ENCODE measurements around the gene FLACC1.
"Not testable (repeated sequence)": the region's sequence is repeated elsewhere in the genome, so short reads cannot be mapped to it uniquely, and the experiment has no call there.

The FLACC1 gene

DNA sequence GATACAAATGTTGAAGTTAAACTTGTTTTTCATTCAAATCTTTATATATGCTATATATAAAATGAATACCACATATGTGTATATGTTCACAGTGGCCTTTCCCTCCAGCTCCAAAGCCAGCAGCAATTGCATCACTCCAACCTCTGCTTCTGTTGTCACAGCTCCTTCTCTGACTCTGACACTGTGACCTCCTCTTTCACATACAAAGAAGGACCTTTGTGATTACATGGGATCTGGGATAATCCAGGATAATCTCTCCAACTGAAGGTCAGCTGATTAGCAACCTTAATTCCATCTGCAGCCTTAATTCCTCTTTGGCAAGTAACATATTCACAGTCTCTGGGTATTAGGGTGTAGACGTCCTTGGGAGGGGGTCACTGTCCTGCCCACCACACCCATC is 8.4 kb downstream of the FLACC1 start:
- no peak for DNase-seq

DNA sequence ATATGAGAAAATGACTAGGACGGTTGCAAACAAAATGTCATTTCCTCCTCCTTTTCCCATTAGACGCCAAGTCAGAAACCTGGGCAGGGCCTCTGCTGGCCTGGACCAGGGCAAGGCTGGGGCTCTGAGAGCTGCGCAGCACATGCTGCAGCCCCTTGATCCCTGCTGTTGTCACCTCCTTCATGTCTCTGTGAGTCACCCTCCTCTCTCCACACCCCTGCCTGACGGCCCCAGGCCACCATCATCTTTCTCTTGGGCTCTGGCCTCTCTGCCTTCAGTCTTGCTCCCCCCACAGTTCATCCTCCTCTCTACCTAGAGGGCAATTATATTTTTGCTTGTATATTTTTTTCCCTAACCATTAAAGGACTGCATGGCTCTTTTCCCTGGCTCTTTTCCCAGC is 10.0 kb downstream of the FLACC1 start:
- no peak for DNase-seq

DNA sequence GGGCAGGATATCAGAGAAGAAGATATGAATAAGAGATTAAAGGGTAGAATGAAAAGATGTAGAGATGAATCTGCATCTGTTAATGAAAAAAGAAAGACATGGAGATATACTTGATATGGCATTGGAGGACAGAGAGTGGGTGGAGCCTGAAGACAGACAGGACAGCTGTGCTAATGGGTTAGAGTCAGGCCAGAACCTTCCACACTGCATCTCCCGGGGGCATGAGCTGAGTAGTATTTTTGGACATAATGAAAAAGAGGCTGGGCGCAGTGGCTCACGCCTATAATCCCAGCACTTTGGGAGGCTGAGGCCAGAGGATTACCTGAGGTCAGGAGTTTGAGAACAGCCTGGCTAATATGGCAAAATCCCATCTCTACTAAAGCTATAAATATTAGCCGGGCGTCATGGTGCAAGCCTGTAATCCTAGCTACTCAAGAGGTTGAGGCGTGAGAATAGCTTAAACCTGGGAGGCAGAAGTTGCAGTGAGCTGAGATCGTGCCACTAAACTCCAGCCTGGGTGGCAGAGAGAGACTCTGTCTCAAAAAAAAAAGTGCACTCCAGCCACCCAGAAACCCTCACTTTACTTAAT is 11.4 kb downstream of the FLACC1 start:
- DNase-seq: no peak

DNA sequence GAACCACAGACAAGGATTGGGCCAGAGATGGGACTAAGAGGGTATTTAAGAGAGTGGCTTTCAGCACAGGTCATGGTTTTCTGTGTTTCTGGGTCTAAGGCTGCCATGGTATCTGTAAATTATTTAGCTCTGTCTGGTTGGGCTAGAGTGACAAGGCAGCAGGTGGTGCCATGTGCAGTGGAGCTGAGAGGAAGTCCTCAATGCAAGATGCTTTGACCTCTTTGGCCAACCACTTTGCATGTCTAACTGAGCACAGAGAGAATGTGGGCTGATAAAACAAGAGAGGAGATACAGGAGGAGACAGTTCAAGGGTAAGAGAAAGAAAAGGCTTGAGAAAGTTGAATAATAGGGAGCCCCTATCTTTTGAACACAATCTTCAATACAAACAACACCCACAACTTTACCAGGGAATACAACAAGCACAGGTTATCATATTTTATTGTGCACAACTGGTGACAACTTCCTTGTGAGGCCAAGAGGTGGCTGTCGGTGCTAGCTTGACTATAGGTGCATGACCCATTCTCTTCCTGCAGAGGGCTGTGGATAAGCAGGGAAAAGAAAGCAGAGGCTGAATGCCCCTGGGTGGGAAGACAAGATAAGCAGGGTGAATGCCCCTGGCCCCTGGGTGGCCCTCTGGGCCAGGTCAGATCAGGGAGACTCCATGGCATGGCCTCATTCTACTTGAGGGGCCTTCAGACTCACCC is 12.3 kb downstream of the FLACC1 start:
- no peak for DNase-seq

DNA sequence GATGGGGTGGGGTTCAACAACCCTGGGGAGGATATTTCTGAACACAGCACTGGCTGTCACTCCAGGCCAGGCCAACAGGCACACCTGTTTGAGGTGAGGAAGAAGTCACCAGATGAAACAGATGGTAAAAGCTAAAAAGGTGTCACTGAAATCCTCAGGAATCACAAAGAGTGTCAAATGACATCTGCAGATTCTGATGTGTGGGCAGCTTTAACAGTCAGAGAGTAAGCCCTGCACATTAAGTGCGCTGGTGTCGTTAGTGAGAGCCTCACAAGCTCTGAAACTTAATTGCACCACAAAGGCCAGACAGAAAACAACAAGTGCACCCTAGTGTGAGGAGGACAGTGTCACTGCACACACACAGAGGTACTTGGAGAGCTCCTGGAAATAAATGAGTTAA is 13.6 kb downstream of the FLACC1 start:
- DNase-seq: no peak

DNA sequence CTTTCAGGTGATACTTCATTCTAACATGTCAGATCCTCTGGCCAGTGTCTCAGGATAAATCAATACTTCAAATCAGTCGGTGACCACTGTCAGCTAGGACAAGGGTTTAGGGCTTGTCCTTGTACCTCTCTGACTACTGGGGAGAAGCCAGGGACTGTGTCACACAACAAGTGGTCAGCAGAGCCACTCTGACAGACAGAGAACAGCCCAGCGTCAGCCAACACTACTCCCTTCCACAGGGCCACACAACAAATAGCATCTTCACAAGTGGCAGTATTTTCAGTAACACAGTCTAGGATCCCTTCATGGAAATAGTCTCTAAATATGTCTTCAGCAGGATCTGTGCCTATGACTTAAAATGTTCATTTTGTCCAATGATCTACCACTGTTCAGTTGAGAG is 14.2 kb downstream of the FLACC1 start:
- DNase-seq: no peak

DNA sequence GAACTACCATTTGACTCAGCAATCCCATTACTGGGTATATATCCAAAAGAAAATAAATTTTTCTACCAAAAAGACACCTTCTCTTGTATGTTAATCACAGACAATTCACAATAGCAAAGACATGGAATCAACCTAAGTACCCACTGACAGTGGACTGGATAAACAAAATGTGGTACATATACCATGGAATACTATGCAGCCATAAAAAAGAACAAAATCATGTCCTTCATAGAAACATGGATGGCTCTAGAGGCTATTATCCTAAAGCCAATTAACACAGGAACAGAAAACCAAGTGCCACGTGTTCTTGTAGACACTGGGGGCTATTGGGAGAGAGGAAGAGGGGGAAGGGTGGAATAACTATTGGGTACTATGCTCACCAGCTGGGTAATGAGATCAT is 27.7 kb downstream of the FLACC1 start:
- DNase-seq: no peak

DNA sequence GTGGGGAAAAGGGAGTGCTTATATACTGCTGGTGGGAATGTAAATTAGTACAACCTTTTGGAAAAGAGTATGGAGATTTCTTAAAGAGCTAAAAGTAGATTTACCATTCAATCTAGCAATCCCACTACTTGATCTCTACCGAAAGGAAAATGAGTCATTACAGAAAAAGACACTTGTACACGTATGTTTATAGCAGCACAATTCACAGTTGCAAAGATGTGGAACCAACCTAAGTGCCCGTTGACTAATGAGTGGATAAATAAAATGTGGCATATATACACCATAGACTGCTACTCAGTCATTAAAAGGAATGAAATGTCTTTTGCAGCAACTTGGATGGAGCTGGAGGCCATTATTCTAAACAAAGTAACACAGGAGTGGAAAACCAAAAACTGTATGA is 29.5 kb downstream of the FLACC1 start:
- DNase-seq: no peak

DNA sequence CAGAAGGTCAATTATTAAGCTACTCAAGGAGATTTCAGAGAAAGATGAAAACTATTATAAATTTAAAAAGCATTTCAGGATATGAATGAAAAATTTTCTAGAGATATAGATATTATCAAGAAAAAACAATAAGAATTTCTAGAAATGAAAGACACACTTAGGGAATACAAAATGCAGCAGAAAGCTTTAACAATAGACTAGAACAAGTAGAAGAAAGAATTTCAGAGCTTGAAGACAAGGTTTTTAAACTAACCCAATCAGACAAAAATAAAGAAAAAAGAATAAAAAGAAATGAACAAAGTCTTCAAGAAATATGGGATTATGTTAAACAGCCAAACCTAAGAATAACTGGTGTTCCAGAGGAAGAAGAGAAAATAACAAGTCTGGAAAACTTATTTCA is 34.4 kb downstream of the FLACC1 start:
- DNase-seq: no peak

DNA sequence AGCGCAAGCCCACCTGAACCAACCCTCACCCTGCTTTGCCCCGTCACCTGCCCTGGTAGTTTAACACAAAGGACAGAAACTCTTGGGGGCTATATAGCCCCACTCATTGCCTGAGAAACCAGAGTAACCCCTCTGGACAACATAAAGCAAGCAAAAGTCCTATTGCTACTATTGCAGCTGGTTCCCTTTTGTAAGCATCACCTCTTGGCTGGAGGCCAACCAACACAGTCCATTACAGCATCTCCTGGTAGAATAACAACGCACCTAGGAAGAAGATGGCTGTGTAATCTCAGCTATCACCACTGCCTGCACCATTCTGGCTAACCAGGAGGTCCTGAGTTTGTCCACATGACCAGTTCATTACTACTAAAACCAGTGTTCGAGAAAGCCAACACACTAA is 36.4 kb downstream of the FLACC1 start:
- no peak for DNase-seq

DNA sequence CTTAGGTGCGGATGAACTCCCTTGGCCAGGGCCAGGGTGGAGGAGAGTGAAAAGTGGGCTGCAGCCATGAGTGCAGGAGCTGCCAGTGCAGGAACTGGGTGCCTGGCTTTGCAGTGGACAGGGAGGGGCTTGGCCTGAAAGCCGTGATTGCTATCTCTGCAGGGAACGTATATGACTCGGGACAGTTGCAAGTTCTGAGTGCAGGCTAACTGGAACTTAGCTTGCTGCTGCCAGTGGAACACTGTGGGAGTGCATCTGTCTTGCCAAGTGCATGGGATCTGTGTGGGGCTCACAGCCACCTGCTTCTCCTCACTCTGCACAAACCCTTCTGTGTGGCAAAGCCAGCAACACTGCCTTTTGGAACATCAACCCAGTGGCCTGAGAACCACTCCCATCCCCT is 36.9 kb downstream of the FLACC1 start:
- DNase-seq: no peak

DNA sequence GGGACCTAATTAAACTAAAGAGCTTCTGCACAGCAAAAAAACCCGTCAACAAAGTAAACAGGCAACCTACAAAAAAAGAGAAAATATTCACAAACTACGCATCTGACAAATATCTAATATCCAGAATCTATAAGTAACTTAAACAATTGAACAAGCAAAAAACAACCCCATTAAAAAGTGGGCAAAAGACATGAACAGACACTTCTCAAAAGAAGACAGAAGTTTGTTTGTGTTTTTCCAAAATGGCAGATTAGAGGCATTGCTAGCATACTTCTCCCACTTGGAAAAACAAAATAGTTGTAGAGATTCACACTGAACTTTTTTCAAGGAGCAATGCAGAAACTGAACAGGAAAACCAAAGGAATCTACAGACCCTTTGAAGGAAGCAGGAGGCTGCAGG is 37.6 kb downstream of the FLACC1 start:
- no peak for DNase-seq

DNA sequence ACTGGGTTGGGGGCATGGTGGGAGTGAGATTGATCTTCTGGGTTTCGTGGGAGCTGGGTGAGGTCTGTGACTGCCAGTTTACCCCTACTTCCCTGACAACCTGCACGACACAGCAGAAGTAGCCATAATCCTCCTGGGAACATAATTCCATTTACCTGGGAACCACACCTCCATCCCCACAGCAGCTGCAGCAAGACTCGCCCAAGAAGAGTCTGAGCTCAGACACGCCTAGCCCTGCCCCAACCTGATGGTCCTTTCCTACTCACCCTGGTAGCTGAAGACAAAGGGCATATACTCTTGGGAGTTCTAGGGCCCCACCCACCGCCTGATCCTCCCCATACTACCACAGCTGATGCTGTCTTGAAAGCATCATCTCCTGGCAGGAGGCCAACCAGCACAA is 43.8 kb downstream of the FLACC1 start:
- DNase-seq: no peak

DNA sequence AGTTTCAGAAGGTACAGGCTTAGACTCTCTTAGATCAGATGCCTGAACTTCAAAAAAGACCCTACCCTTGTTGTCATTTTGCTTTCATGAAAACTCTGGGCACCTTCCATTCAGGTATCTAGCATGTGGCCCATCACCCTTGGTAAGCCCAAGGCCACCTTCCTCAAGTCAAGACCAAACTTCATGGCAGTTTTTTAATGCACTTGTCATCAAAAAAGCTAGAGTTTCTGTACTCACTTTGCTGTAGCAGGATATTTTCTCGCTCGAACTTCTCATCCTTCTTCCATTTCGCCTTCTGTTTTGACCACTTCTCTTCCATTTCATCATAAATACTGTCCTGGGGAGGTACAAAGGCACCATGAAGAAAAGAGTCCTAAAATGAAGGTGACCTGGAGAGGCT is 48.2 kb downstream of the FLACC1 start:
- no peak for DNase-seq

DNA sequence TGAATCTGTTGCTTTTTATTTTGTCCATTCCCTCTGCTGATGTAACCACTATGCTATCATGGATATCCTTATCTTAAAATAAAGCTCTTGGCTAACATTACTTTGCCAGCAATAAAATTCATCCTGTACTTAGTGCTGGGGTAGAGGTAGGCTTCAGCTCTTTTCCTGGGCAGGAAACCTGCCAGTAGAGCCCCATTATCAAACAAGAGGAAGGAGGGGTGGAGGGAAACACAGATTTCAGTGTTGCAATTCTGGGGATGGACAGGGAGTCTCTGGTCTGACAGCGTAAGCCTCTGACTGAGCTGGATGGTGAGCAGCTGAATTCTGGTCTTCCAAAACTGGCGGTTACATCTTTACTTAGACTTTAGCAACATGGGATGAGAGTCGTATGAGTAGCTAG is 49.3 kb downstream of the FLACC1 start:
- DNase-seq: no peak

DNA sequence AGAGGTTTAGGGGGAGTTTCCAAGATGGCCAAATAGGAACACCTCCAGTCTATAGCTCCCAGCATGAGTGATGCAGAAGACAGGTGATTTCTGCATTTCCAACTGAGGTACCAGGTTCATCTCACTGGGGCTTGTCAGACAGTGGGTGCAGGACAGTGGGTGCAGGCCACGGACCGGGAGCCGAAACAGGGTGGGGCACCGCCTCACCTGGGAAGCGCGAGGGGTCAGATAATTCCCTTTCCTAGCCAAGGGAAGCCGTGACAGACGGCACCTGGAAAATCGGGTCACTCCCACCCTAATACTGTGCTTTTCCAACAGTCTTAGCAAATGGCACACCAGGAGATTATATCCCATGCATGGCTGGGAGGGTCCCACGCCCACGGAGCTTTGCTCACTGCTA is 57.2 kb downstream of the FLACC1 start:
- not testable (repeated sequence) for DNase-seq

DNA sequence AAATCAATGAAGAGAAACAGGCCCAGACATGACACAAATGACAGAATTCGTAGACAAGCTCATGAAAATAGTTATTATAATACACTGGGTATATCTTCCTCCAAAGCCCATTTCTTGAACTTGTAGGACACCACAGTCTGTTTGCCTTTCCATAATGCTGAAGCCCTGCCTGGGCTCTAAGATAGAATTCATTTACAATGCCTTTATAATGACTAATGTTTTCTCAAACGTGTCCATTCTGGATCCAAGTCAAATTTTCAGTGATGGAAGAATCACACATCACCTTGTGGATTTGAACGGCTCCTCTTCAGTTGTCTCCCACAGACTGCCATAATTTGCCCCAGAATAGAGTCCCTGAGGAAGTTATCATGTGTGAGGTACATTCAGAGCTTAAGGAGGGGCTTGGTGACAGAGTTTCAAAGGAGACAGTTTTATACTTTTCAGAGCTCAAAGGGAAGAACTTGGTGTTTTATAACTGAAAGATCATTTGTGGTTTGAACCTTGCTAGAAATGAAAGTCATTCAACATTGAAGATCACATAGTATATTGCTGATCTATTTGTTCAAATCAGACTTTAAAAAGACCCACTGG is 58.6 kb downstream of the FLACC1 start:
- DNase-seq: no peak

DNA sequence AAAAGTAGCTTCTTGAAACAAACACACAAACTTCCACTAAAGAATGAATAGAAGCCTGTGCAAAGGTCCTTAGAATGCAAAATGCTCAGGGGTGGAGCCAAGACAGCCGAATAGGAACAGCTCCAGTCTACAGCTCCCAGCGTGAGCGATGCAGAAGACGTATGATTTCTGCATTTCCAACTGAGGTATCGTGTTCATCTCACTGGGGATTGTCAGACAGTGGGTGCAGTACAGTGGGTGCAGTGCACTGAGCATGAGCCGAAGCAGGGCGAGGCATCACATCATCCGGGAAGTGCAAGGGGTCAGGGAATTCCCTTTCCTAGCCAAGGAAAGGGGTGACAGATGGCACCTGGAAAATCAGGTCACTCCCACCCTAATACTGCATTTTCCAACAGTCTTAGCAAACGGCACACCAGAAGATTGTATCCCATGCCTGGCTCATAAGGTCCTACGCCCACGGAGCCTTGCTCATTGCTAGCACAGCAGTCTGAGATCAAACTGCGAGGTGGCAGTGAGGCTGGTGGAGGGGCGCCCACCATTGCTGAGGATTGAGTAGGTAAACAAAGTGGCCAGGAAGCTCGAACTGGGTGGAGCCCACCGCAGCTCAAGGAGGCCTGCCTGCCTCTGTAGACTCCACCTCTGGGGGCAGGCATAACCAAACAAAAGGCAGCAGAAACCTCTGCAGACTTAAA is 66.5 kb downstream of the FLACC1 start:
- DNase-seq: not testable (repeated sequence)

DNA sequence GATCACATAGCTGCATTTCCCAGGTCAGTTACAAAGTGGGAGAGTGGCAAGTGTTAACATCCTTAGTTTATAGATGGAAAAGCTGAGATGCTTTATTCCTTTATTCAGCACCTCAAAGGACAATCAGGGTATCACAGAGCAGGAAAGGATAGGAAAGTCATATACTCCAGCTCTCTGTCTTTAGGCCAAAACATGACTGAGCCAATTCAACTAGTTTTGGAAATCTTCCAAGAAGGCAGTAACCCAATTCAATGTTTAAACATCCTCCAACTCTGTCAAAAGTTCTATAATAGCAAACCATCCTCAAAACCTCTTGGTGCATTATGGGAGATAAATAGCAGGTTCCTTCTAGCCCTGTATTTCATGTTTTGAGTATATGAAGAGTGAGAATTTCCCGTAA is 71.6 kb downstream of the FLACC1 start:
- DNase-seq: no peak

DNA sequence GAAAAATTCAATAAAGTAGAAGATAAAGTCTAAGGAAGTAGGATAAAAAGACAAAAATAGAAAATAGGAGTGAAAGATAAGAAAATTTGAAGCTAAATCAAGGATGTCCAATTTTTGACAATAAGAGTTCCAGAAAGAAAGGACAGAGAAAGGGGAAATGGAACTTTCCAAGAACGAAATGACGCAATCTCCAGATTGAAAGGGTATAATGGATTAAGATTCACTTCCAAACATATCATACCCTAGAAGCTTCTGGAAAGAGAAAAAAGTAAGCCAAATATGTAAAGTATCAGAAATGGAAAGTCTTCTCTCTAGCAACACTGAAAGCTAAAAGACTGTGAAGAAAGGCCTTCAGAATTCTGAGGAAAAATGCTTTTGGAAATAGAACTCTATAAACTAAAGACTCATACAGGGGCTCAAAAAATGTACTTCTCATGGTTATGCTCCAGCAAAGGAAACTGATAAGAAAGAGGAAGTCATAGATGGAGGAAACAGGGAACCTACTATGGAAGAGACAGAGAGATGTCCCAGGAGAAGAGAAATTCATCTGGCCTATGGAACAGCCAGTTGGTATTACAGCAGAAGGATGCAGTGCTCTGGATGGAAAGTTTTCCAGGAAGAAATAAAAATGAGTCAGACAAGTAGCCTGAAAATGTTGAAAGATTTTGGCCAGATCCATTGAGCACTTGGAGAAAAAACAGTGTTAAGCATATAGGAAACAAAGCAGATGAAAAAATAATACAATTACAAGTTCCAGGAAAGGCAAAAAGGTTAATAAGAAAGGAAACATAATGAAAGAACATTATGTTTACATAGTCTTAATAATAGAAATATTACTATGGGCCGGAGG is 76.7 kb downstream of the FLACC1 start:
- DNase-seq: no peak

DNA sequence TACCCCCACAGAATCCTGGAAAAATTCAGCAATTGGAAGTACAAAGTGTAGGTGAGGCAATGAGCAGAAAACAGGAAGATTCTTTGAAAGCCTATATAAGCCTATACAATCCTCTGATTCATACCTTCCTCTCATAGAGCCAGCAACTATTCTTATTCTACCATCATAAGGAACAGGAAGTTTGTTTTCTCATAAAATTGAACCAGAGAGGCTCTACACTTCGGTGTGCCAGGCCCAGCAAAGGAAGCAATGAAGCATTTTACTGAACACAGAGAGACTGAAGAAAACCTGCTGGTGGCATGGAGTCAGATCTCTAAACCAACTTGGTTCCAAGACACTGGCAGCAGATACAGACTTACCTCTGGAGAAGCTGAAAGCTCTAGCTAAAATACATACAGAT is 78.1 kb downstream of the FLACC1 start:
- no peak for DNase-seq

DNA sequence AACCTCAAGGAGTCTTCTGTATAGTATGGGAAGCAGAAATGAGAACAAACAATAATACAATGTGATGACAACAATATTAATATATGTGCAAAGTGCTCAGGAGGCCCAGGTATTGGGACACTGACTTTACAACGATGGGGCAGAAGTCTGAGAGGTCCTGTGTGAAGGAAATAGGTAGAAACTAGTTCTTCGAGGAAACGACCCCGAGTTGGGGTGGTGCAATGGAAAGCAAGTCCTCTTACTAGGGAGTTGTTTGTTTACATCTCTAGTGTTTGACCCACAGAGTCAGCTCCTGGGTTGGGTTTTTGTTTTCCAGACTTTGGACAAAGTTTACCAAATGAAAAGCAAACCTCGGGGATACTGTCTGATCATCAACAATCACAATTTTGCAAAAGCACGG is 80.6 kb downstream of the FLACC1 start:
- no peak for DNase-seq

DNA sequence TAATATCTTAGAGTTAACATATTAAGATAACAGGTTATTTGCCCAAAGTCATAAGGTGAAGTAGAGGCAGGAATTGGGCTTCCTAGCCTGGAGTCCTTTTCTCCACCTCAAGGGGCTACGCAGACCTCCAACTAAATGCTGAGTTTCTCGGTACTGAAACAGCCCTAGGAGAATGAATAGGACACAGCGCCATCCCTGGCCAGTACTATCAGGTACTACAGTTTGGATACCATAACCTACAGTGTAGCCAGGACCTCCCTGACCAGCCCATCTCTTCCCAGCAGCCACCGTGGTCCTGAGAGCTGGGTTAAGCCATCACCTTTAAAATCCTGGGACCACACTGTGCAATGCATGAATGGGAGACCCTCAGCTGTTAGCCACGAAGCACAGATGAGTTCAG is 81.2 kb downstream of the FLACC1 start:
- no peak for DNase-seq
